NCI-H1694 treated with DMSO at 0.1 percent for 48 hours (cell line): ENCODE measurements around the gene HYAL3.

Source experiments
- DNase-seq: peaks from one replicate; lab custom pipeline; 2025; lab: John Stamatoyannopoulos, UW

HYAL3 gene, protein sequence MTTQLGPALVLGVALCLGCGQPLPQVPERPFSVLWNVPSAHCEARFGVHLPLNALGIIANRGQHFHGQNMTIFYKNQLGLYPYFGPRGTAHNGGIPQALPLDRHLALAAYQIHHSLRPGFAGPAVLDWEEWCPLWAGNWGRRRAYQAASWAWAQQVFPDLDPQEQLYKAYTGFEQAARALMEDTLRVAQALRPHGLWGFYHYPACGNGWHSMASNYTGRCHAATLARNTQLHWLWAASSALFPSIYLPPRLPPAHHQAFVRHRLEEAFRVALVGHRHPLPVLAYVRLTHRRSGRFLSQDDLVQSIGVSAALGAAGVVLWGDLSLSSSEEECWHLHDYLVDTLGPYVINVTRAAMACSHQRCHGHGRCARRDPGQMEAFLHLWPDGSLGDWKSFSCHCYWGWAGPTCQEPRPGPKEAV

DNA sequence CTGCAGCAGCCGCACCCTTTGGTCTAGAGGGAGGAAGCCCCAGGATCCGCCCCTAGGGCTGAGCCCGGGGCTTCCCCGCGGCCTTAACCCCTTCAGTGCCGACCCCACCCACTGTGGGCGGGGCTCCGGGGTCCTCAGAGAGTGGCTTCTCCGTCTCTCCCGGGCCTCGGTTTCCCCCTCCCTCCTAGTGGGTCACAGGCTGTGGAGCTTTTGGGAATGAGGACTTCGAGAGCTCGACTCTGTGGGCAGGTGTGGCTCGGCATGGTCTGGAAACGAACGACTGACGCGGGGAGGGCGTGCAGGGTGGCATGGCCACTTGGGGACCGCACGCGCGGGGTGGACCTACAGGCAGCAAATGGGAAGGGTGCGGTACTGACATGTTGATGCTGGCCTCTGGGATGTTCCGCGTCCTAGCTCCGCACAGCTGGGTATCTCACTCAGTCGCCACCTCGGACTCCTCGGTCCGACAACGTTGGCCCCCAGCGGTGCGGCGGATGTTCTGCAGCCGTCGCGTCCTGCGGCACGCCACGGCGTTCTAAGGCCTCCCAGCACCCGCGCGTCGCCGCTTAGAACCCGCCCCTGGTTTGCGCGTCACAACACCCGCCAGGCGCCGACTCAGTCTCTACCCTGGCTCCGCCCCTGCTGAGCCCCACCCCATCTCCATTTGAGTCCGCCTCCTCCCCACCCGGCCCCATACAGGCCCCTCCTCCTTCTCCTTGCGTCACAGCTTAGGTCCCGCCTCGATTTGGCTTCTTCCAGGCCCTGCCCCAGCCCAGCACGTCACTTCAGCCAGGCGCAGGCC, at the start of gene HYAL3, which contains the start of gene NAA80:
HYAL3 (minus strand) TSS at position 570 of the 802 bp plus-strand sequence. CDS start 3,803 bp downstream, outside the sequence.
NAA80 (minus strand) TSS at position 570 of the 802 bp plus-strand sequence. CDS start 1,942 bp downstream, outside the sequence.
- peak; percentile 78 for DNase-seq

DNA sequence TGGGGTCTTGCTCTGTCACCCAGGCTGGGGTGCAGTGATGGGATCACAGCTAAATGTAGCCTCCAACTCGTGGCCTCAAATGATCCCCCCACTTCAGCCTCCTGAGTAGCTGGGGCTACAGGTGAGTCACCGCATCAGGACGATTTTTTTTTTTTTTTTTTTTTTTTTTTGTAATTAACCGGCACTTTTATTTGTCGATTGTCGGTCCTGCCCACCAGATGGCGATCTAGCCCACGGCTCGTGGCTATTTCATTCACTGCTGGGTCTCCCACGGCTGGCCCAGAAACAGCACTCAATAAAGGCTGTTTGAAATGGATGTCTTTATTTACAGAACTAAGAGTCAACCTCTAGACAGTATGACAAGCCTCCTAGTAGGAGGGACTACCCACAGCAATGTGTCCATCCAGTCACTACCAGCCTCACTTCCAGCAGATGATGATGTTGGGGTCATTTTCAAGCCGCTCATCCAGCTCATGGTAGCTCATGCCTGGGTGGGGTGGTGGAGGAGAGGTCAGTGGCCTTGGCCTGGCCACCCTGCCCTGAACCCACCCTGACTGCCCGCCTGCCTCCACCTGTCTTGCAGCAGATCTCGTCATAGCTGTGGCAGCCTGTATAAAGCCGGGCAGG, 48.1 kb upstream of the HYAL3 start:
- DNase-seq, result peak; percentile 6

DNA sequence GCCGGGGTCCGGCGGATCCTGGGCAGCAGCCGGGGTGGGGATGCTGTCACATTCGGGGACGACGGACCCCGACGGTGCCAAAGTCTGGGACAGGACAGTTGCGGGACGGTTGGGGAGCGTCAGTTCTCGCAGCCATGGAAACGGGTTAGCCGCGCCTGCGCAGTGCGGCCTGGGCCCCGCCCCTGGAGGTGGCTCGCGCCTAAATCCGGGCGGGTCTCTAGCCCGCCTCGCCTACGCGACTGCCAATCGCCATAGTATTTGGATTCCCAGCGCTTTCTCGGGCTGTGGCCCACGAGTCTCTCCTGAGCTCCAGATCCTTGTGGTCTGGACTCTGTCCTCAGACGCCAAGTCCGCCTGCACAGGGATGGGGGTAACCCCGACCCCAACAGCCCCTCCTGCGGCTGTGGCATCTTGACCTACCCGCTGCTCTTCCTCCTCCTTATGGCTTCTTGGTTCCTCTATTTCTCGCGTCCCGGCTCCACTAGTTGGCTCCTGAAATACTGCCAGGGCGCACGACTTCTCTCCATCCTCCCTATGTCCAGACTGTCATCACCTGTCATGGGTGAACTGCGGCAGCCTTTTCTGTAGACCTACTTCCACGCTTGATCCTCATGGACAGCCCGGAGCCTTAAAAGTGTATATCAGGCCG, 46.5 kb upstream of the HYAL3 start, which contains the start of gene ZMYND10:
ZMYND10 (minus strand) TSS at position 147 of the 649 bp plus-strand sequence. CDS start 153 bp downstream, outside the sequence.
- DNase-seq, result no peak

DNA sequence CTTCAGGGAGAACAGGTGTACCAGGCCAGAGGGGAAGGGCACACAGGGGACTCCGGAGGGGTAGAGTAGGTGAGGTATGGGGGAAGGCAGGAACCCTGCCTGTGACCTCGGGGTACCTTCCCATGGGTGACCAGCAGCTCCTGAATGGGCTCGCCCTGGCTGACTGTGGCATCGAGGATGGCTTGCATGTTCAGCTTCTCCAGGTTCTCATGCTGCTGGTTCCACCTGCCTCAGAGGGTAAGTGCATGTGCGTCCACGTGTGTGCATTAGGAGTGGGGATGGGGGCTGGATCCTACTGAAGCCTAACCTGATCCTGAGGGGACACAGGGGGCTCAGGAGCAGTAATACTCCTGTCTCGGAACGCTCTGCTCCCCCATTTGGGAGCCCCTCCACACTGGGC, 45.8 kb upstream of the HYAL3 start:
- DNase-seq, result no peak

DNA sequence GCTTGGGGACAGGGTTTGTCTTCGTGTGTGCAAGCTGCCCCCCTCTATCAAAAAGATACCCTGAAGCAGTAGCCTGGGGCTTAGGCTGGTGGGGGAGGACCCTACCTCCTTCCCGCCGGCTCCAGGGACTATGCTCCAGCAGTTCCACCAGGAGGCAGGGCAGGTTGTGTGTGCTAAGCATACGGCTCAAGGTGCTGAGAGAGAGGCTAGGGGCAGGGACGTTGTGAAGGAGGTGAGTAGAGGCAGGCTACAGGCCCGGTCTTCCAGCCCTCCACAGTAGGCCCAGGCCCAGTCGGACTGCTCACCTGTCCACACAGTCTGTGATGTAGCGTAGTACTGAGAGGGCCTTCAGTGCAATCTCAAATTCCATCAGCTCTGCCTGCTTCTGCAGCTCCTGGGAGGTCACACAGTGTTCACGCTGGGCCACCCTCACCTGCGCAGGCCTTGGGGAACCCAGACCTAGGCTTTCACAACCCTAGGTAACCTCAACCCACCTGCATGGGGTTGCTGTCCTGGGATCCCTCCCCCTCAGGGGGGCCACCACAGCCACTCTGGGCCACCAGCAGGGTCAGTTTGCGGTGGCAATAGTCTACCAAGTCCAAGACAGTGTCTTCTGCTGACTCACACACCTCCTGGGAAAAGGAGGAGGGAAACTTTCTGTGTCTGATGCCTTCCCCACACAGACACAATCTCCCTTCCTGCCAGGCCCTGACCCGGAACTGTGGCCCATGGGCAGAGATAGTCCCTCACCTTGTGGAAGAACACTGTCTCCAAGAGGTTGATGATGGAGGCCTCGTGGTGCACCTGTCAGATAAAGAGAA, 43.8 kb upstream of the HYAL3 start:
- no peak for DNase-seq

DNA sequence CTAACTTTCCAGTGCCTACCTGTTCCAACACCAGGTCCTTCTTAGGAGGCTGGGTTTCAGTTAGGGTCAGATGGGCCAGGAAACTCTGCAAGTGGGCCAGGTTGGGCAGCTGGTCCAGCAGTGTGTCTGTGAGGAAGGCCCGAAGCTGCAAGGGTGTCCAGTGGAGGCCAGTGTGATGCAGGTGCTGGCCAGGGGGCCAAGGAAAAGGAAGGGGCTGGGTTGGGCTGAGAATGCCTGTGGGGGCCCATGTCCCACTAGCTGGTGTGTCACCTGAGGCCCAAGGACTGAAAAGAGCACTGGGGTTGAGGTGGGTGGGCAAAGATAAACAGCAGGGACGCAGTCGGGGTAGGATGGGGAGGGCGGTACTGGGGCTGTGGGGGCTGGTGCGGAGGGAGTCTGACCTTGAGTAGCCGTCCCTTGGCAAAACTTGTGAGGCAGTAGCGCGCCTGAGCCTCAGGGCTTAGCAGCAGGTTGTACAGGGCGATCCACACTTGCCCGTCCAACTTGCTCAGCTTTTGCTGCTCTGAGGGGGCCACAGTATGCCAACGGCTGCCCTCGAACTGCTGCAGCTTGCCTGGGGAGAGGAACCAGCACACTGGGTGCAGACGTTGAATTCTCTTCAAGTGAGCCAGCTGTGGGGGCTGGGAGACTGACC, 42.9 kb upstream of the HYAL3 start:
- no peak for DNase-seq

DNA sequence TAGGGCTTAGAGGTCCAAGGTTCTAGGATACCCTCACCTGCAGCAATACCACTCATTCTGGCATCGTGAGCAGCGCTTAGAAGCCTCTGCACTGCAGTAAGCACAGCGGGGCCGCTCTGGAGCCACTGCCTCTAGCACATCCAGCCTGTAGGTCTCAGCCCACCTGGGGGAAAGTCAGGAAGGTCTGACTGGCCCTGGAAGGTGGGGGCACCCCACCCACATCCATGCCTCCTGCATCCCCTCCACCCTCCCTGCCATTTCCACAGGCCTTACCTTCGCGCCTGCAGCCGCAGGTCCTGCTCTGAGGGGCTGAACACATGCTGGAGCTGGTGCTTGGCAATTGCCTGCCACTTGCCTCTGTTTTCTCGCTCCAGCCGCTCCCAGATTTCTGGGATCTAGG, 42.3 kb upstream of the HYAL3 start:
- DNase-seq, result no peak

DNA sequence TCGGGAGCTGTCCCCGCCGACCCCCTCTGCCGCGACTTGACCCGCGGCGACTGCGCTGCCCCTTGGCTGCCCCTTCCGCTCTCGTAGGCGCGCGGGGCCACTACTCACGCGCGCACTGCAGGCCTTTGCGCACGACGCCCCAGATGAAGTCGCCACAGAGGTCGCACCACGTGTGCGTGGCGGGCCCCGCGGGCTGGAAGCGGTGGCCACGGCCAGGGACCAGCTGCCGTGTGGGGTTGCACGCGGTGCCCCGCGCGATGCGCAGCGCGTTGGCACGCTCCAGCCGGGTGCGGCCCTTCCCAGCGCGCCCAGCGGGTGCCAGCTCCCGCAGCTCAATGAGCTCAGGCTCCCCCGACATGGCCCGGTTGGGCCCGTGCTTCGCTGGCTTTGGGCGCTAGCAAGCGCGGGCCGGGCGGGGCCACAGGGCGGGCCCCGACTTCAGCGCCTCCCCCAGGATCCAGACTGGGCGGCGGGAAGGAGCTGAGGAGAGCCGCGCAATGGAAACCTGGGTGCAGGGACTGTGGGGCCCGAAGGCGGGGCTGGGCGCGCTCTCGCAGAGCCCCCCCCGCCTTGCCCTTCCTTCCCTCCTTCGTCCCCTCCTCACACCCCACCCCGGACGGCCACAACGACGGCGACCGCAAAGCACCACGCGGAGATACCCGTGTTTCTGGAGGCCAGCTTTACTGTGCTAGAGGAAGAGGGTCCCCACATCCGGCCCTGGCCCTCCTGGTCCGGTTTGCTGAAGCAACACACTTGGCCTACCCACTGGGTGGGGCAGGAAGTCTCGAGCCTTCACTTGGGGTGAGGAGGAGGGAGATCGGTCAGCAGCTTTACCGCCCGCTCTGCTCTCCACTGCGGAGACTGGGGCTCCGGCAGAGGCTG, 41.5 kb upstream of the HYAL3 start, which contains the start of gene RASSF1:
RASSF1 (minus strand) TSS at position 389 of the 882 bp plus-strand sequence; CDS start at position 358, 31 bp downstream.
- DNase-seq, result no peak

DNA sequence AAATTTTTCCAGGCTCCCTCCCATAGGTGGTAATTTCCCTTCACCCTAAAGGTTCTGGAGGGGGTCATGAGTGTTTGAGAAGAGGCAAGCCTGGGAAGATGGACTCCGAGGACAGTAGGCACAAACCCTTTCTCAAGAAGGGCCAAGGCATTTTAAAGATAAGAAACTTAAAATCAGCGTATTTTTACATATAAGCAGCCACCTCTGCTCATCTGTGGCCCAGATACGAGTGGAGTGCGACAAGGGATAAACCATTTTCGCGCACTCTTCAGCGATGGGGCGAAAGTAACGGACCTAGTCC, 40.9 kb upstream of the HYAL3 start:
- DNase-seq, result no peak

DNA sequence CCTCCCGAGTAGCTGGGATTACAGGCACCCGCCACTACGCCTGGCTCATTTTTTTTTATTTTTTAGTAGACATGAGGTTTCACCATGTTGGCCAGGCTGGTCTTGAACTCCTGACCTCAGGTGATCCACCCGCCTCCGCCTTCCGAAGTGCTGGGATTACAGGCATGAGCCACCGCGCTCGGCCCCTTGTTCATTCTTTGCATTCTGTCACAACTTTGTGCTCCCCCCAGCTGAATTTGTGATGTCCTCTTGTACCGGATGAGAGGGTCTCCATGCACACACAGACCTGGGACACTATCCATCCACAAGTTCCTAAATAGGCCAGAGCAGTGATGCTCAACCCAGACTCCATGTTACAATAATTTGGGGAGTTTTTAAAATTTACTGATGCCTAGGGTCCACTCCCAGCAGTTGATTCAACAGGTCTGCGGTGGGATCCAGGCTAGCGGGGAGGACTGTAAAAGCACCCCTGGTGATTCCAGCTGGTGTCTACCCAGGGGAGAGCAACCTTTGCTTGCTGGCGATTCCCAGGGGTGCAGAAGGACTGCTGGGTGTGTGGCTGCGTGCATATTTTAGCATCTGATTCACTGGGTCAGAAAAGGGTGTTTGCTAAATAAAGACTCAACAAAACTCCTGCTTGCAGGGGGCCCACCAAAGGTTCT, 40.4 kb upstream of the HYAL3 start:
- no peak for DNase-seq

DNA sequence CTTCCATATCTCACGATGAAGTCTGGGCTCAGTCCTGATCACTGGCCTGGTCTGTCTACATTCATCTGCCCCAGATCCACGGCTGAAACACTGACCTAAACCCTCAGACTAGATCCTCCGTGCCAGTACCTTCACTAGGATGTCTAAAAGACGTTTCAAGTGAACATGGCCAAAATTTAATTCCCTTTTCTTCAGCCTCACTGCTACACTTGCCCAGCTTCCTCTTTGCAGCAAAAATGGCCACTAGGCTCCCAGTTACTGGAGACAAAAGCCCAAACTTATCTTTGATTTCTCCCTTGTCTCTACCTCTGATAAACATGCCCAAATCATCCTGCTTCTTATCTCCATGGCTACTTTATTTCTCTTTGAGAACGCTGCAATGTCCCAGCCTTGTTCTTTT, 39.8 kb upstream of the HYAL3 start:
- no peak for DNase-seq

DNA sequence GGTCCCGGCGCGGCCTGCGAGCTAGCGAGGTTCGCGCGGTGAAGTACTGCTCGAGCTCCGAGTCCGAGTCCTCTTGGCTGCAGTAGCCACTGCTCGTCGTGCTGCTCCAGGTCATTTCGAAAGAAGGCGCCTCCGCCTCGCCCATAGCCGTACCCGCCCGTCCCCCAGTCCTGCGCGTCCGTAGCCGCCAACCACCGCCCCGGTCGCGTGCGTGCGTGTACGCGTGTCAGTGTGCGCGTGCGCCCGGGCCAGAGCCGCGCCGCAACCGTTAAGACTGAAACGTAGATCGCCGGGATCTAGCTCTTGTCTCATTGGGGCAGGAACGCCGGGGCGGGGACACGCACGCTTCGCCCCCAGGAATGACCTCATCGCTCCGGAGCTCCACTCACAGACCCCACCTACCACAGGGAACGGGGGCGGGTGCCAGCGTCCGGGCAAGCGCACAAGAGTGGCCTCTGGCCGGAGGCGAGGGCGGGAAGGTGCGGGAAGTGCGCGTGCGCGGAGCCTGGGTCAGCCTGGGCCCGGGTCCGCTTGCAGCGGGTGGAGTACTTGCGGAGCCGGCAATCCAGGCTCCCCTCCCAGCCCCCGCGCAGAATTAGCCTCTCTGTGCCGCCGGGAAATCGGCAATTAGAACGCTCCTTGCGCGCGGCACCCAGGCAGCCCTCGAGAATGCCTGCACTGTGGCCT, 38.1 kb upstream of the HYAL3 start:
- DNase-seq, result peak; percentile 75

DNA sequence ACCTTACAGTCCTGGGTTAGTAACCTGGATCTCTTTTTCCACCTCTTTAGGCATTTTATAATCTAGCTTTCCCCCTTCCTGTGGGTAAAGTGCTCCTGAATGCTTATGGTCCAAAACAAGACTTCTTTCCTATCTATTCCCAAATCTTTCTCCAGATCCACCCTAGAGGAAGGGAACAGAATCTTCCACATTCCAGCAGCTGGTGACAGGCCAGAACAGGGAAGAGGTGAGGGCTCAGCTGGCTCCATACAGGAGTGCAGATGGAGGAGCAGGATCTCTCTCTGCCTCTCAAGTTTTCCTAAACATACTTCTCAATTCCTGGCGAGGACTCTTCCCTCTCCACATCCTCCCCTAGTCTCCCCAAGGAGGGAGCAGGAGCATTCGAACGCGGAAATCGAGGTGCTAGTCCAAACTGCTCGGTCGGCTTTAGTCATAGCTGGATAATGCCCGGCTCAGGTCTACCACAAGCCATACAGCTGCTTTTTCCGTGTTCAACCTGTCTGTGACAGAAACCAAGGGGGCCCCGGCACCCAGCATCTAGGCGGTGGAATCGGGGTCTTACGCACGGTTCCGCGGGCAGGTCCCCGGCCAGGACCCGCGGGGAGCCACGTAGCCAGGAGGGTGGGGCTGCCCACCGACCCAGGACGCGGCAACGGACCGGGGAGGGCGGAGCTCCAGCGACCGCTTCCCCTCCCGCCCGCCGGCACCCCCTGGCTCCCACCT, 37.4 kb upstream of the HYAL3 start:
- DNase-seq, result no peak

DNA sequence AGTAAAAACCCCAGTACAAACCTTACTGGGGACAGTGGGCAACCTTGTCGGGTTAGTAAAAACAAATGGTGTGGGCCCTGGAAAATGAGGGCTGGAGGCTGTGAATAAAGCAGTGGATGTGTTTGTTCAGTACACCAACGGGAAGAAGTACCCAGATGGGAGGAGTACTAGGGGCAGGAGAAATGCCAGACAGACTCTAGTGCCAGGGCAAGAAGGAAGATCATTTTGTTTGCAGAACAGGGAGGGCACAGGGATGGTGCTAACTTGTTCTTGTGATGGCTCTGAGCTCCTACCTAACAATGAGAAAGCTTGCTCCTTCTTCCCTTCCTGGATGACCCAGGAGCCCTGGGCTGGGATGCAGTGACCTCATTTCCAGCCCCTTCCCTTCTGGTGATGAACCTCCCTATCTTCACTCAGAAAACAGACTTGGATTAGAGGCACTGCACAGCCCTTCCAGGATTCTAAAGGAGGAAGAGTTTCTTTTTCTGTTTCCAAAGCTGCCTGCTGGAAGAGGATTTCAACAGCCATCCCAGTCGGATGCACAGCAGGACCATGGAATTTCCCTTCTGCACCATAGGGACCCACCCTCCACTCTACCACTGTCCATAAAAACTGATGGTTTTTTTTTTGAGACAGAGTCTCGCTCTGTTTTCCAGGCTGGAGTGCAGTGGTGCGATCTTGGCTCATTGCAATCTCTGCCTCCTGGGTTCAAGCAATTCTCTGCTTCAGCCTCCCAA, 35.3 kb upstream of the HYAL3 start:
- no peak for DNase-seq

DNA sequence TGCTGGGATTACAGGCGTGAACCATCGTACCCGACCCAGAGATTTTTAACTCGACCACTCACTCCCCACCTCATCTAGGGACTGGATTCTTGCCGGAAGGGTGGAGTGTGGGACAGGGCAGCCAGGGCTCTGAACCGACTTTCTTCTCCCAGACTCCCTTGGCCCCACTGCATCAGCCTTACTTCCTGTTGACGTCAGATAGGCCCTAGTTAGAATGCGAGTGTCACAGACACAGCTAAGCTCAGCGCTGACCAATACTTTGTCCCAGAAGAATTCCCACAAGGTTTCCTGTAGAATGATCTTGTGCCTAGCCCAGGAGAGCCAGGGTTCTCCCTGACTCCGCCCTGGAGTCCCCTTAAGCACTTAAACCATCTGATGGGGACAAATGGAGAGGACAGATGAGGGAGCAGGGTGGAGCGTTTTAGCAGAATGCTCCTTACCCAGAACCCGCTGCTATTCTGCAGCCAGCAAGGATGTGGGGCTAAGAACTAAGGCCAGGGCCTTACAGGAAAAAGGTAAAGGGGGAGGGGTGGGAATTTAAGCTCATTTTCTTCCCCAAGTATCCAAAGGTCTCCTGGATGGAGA, 34.6 kb upstream of the HYAL3 start:
- DNase-seq, result no peak

DNA sequence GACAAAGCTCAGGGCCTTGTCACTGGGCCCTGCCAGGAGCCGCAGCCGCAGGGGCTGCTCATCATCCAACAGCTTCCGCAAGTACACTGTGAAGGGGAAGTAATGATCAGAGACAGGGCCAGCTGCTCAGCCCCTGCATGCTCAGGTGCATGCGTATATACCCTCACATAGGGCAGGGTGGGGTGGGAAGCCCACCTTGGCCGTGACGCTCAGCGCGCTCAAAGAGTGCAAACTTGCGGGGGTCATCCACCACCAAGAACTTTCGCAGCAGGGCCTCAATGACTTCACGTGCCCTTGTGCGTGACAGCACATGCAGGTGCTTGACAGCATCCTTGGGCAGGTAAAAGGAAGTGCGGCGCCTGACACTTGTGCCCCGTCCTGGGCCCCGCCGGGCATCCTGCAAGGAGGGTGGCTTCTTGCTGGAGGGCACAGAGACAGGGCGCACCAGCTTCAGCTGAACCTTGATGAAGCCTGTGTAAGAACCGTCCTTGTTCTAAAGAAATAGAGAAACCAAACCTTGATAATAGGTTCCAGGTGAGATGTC, 32.2 kb upstream of the HYAL3 start:
- no peak for DNase-seq
